T-helper 17 cell (primary cell): ENCODE measurements around the gene INPP5J. TPM values are rescaled to one million over a fixed set of nuclear protein-coding genes. Genes with fewer than 3 reads are reported as not detected.
A peak's percentile ranks its signal among the peaks of the same experiment; 100 is the strongest.

Source experiments
- ATAC-seq: fragments of 150-1000 bp; cut with Tn5 transposase; 2 replicates; pipeline ENCODE4 v1.10.0; 2021; ENCODE audit warnings: mild to moderate bottlenecking, moderate library complexity
- DNase-seq, 3 donors: peaks; one replicate each; pipeline versions ENCODE4 v3.0.0 to v3.0.0-alpha.2; 2020 to 2021
- H3K9me3 ChIP-seq: one replicate; pipeline ENCODE4 v1.7.0; 2013; ENCODE audit warnings: low read length, mild to moderate bottlenecking; ENCODE audit not compliant: control insufficient read depth, poor library complexity, severe bottlenecking
- H3K27ac Mint-ChIP-seq: one replicate; pipeline ENCODE4 v1.8.0; 2022; ENCODE audit warnings: mild to moderate bottlenecking, moderate library complexity, mixed read lengths
- H3K27me3 Mint-ChIP-seq: one replicate; pipeline ENCODE4 v1.8.0; 2022; ENCODE audit warnings: mixed read lengths
- H3K36me3 Mint-ChIP-seq: one replicate; pipeline ENCODE4 v1.8.0; 2022; ENCODE audit warnings: low read depth, mixed read lengths
- H3K4me1 Mint-ChIP-seq: one replicate; pipeline ENCODE4 v1.8.0; 2022; ENCODE audit warnings: mild to moderate bottlenecking, mixed read lengths
- H3K4me3 Mint-ChIP-seq: one replicate; pipeline ENCODE4 v1.8.0; 2022; ENCODE audit warnings: mild to moderate bottlenecking, moderate library complexity, mixed read lengths
- total RNA-seq, 4 donors: library from RNA in 2 of 4; stranded (reverse) in 2 of 4; gene quantifications; one replicate each; pipeline ENCODE4 v1.2.3 and lab custom pipeline; 2022 to 2026

Gene INPP5J
- total RNA-seq, 2 donors from 2014 or later = 0.25 TPM; not detected in 1

- H3K27me3 Mint-ChIP-seq = no peaks in the 10 kb centered on the region
- H3K4me1 Mint-ChIP-seq = no peaks in the 10 kb centered on the region
- H3K36me3 Mint-ChIP-seq = no peaks in the 10 kb centered on the region
- H3K4me3 Mint-ChIP-seq = no peak overlapping the region
- DNase-seq (no peak), ATAC-seq (no peak)
- peak overlapping the region; percentile 82 for H3K27ac Mint-ChIP-seq
- no peaks in the 10 kb centered on the region for H3K9me3 ChIP-seq
Observed at GRCh38 chr22:31120230-31120629, 2.5 kb upstream of the INPP5J start.

DNA sequence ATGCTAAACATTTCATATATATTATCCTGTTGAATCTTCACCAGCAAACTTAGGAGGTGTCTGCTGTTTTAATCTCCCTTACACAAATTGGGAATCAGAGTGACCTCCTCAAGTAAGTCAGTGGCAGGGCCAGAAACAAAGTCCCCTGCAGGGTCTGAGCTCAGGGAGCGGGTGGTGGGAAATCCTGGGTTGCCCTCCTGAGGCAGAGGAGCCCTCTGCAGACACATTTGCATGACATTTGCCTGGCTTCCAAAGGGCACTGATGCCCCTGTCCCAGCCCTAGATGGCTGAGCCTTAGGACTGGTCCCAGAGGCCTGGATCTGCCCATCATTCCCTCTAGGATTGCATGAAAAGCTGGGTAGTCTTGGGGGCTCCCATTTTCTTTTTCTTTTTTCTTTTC is 2.1 kb upstream of the INPP5J start:
- ATAC-seq = no peak
- H3K27ac Mint-ChIP-seq = peak overlapping the region; percentile 82
- H3K9me3 ChIP-seq = no peaks in the 10 kb centered on the region
- no peak overlapping the region for H3K4me3 Mint-ChIP-seq
- no peaks in the 10 kb centered on the region for H3K27me3 Mint-ChIP-seq
- H3K4me1 Mint-ChIP-seq = no peaks in the 10 kb centered on the region
- no peaks in the 10 kb centered on the region for H3K36me3 Mint-ChIP-seq
- no peak for DNase-seq

DNA sequence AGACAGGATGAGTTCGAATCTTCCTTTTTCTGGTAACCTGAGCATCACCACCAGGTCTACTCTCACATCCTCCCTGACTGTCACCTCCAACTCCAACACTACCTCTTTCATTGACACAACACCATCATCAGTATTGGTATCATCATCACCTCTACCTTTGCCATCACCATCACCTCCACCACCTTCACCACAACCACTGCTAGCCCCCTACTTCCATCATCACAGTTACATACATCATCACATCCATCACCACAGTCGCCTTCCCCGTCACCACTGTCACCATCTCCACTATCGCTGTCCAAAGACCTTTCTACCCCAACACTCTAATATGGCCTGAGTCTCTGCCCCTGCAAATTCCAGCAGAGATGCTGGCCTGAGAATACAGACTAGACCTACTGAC is 1.4 kb upstream of the INPP5J start:
- no peak for DNase-seq
- Mint-ChIP-seq H3K4me1 (no peaks in the 10 kb centered on the region), H3K27ac (no peak overlapping the region), H3K36me3 (no peaks in the 10 kb centered on the region), H3K27me3 (no peaks in the 10 kb centered on the region), H3K4me3 (no peak overlapping the region)
- no peak for ATAC-seq
- H3K9me3 ChIP-seq = no peaks in the 10 kb centered on the region

GRCh38 chr22:31122196-31122531 is 602 bp upstream of the INPP5J start:
- no peaks in the 10 kb centered on the region for H3K27me3 Mint-ChIP-seq
- H3K4me1 Mint-ChIP-seq = peaks cover under 1% of the 10 kb centered on the region
- ATAC-seq (no peak), DNase-seq (no peak)
- H3K27ac Mint-ChIP-seq = peak overlapping the region; percentile 62
- no peaks in the 10 kb centered on the region for H3K36me3 Mint-ChIP-seq
- H3K9me3 ChIP-seq = no peaks in the 10 kb centered on the region
- peak overlapping the region; percentile 49 for H3K4me3 Mint-ChIP-seq

DNA sequence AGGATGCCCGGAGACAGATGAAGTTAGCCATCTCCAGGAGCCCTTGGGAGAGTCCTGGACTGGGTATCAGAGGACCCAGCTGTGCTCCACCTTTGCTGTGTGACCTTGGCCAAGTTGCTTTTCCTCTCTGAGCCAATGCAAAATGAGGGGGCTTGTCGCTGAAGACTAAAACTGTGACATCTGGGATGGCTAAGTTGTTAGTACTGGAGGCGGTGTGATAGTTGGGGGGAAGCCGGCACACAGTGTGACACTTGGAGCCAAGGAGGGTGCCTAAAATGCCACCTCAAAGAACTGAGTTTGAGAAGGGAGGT is 481 bp downstream of the INPP5J start:
- H3K4me1 Mint-ChIP-seq = peaks cover 6% of the 10 kb centered on the region
- DNase-seq = no peak
- no peaks in the 10 kb centered on the region for H3K27me3 Mint-ChIP-seq
- H3K36me3 Mint-ChIP-seq = no peaks in the 10 kb centered on the region
- no peak for ATAC-seq
- no peaks in the 10 kb centered on the region for H3K9me3 ChIP-seq
- no peak overlapping the region for H3K27ac Mint-ChIP-seq
- H3K4me3 Mint-ChIP-seq = no peak overlapping the region

GRCh38 chr22:31124290-31124689 is 1.5 kb downstream of the INPP5J start:
- no peaks in the 10 kb centered on the region for H3K27me3 Mint-ChIP-seq
- no peak overlapping the region for H3K4me3 Mint-ChIP-seq
- no peaks in the 10 kb centered on the region for H3K9me3 ChIP-seq
- no peak overlapping the region for H3K27ac Mint-ChIP-seq
- no peak for ATAC-seq
- H3K36me3 Mint-ChIP-seq = no peaks in the 10 kb centered on the region
- DNase-seq = no peak
- H3K4me1 Mint-ChIP-seq = peaks cover 6% of the 10 kb centered on the region

- Mint-ChIP-seq H3K36me3 (no peaks in the 10 kb centered on the region), H3K4me1 (peaks cover 6% of the 10 kb centered on the region), H3K27ac (no peak overlapping the region), H3K4me3 (no peak overlapping the region), H3K27me3 (no peaks in the 10 kb centered on the region)
- DNase-seq (no peak), ATAC-seq (no peak)
- H3K9me3 ChIP-seq = no peaks in the 10 kb centered on the region
Observed at GRCh38 chr22:31124811-31125465, 2.2 kb downstream of the INPP5J start.

- no peaks in the 10 kb centered on the region for H3K9me3 ChIP-seq
- ATAC-seq (no peak), DNase-seq (no peak)
- H3K36me3 Mint-ChIP-seq = no peaks in the 10 kb centered on the region
- H3K27me3 Mint-ChIP-seq = no peaks in the 10 kb centered on the region
- no peak overlapping the region for H3K27ac Mint-ChIP-seq
- H3K4me1 Mint-ChIP-seq = peaks cover 6% of the 10 kb centered on the region
- no peak overlapping the region for H3K4me3 Mint-ChIP-seq
Observed at GRCh38 chr22:31125521-31126117, 2.9 kb downstream of the INPP5J start.

DNA sequence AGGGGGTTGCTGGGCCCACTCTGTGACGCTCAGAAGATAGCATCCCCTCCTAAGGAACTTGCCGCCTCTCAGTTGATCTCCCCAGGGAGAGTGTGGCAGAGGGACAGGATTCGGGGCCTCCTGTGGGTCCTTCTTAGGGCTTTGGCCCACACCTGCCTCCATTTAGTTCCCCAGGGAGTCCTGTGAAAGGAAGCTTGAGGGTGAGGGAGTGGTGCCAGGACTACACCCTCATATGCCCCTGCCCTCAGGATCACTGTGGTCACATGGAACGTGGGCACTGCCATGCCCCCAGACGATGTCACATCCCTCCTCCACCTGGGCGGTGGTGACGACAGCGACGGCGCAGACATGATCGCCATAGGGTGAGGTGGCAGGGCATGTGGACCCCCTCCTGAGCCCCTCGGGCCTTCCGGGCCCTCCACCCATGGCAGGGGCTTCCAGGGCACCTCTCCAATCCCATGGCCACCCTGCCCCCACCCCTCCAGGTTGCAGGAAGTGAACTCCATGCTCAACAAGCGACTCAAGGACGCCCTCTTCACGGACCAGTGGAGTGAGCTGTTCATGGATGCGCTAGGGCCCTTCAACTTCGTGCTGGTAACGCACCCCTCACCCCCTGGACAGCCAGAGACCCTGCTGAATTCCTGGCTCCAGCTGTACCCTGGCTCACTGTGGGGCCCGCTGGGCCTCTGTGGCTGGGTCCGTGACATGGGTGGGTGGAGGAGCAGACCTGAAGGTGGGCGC is 3.5 kb downstream of the INPP5J start:
- Mint-ChIP-seq H3K27me3 (no peaks in the 10 kb centered on the region), H3K27ac (no peak overlapping the region), H3K4me3 (no peak overlapping the region), H3K4me1 (peaks cover 6% of the 10 kb centered on the region), H3K36me3 (no peaks in the 10 kb centered on the region)
- no peaks in the 10 kb centered on the region for H3K9me3 ChIP-seq
- ATAC-seq (no peak), DNase-seq (no peak)

GRCh38 chr22:31126869-31127175 is 4.1 kb downstream of the INPP5J start:
- no peaks in the 10 kb centered on the region for H3K9me3 ChIP-seq
- no peak overlapping the region for H3K4me3 Mint-ChIP-seq

GRCh38 chr22:31127181-31127772 is 4.5 kb downstream of the INPP5J start:
- DNase-seq (no peak), ATAC-seq (no peak)
- peaks cover 6% of the 10 kb centered on the region for H3K4me1 Mint-ChIP-seq
- peak overlapping the region; percentile 28 for H3K4me3 Mint-ChIP-seq
- no peaks in the 10 kb centered on the region for H3K36me3 Mint-ChIP-seq
- no peaks in the 10 kb centered on the region for H3K9me3 ChIP-seq
- no peak overlapping the region for H3K27ac Mint-ChIP-seq
- H3K27me3 Mint-ChIP-seq = no peaks in the 10 kb centered on the region

More at GRCh38 chr22:31126869-31127175, 4.1 kb downstream of the INPP5J start:
- no peaks in the 10 kb centered on the region for H3K36me3 Mint-ChIP-seq
- H3K27ac Mint-ChIP-seq = no peak overlapping the region
- ATAC-seq (no peak), DNase-seq (no peak)
- H3K27me3 Mint-ChIP-seq = no peaks in the 10 kb centered on the region
- peaks cover 6% of the 10 kb centered on the region for H3K4me1 Mint-ChIP-seq

DNA sequence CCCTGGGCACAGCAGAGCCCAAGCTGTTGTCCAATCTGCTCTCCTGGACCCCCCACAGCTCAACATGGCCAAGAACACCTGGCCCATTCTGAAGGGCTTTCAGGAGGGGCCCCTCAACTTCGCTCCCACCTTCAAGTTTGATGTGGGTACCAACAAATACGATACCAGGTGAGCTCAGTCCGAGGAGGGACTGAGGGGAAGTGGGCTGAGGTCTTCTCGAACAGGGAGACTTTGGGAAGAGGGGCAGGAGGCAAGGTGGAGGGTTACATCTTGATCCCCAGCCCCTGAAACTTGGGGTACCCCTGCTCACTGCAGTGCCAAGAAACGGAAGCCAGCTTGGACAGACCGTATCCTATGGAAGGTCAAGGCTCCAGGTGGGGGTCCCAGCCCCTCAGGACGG is 5.4 kb downstream of the INPP5J start:
- no peak for ATAC-seq
- Mint-ChIP-seq H3K36me3 (no peaks in the 10 kb centered on the region), H3K4me3 (no peak overlapping the region), H3K4me1 (peaks cover 6% of the 10 kb centered on the region), H3K27me3 (no peaks in the 10 kb centered on the region), H3K27ac (no peak overlapping the region)
- H3K9me3 ChIP-seq = no peaks in the 10 kb centered on the region
- DNase-seq = no peak

- no peak for DNase-seq
- H3K9me3 ChIP-seq = no peaks in the 10 kb centered on the region
Observed at GRCh38 chr22:31130873-31131272, 8.1 kb downstream of the INPP5J start.

DNA sequence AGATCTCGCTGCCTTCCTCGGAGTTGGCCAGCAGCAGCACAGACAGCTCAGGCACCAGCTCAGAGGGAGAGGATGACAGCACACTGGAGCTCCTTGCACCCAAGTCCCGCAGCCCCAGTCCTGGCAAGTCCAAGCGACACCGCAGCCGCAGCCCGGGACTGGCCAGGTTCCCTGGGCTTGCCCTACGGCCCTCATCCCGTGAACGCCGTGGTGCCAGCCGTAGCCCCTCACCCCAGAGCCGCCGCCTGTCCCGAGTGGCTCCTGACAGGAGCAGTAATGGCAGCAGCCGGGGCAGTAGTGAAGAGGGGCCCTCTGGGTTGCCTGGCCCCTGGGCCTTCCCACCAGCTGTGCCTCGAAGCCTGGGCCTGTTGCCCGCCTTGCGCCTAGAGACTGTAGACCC is 11.1 kb downstream of the INPP5J start:
- H3K36me3 Mint-ChIP-seq = no peaks in the 10 kb centered on the region
- H3K9me3 ChIP-seq = no peaks in the 10 kb centered on the region
- H3K27ac Mint-ChIP-seq = no peak overlapping the region
- H3K4me1 Mint-ChIP-seq = no peaks in the 10 kb centered on the region
- H3K4me3 Mint-ChIP-seq = no peak overlapping the region
- DNase-seq = no peak
- H3K27me3 Mint-ChIP-seq = no peaks in the 10 kb centered on the region
- ATAC-seq = no peak

More at GRCh38 chr22:31130873-31131272, 8.1 kb downstream of the INPP5J start:
- H3K27me3 Mint-ChIP-seq = no peaks in the 10 kb centered on the region
- no peak overlapping the region for H3K4me3 Mint-ChIP-seq
- no peak for ATAC-seq
- no peaks in the 10 kb centered on the region for H3K36me3 Mint-ChIP-seq
- H3K27ac Mint-ChIP-seq = no peak overlapping the region
- H3K4me1 Mint-ChIP-seq = peaks cover 6% of the 10 kb centered on the region
